Endothelial cell of umbilical vein (primary cell): ENCODE data around the gene OSBPL8. TPM values are rescaled to one million over a fixed set of nuclear protein-coding genes. Genes with fewer than 3 reads are reported as not detected.

Experiments
- BruUV-seq: library from RNA; stranded (reverse); fragments of 400-500 nt; replicated peaks from 2 replicates; lab custom pipeline; 2021; lab: Mats Ljungman, UMichigan
- CTCF ChIA-PET: fragments of 300-600, 350-600 bp; sonication (Branson Sonifier 250); formaldehyde crosslinking; loops from one replicate; lab custom pipeline; 2021; ENCODE audit warnings: antibody characterized with exemption, inconsistent platforms; lab: Charles Lee
- POLR2A ChIA-PET: fragments of 300-600, 350-600 bp; sonication (Branson Sonifier 250); formaldehyde crosslinking; loops from one replicate; lab custom pipeline; 2021; ENCODE audit warnings: antibody characterized with exemption, inconsistent platforms; lab: Charles Lee
- DNase-seq: peaks from one replicate; pipeline ENCODE4 v3.0.0-alpha.2; 2011; ENCODE audit warnings: low read depth, low spot score
- FAIRE-seq: peaks from 2 replicates; lab custom pipeline; 2011; peaks lifted over from hg19 to GRCh38; lab: Jason Lieb, UNC
- H2AFZ ChIP-seq: 2 replicates; pipeline ENCODE4 v1.6.0; 2012; ENCODE audit warnings: low read depth, low read length, control low read depth, inconsistent platforms
- H3K27ac ChIP-seq: 2 replicates; pipeline ENCODE4 v1.5.1; 2011; ENCODE audit warnings: low read depth, mild to moderate bottlenecking, control low read depth, low read length, moderate library complexity; ENCODE audit not compliant: insufficient read depth
- H3K27me3 ChIP-seq, 2 experiments: 2 replicates each; pipeline versions ENCODE4 v1.6.0 to v1.6.1; 2011; ENCODE audit warnings: low read length in 2 of 2, mixed read lengths in 1 of 2; ENCODE audit not compliant: control insufficient read depth in 2 of 2, insufficient read depth in 2 of 2
- H3K36me3 ChIP-seq, 2 experiments: 2 replicates in 1 of 2; 3 replicates in 1 of 2; pipeline ENCODE4 v1.5.1; 2011; ENCODE audit warnings: low read length in 2 of 2, mild to moderate bottlenecking in 1 of 2, moderate library complexity in 1 of 2; ENCODE audit not compliant: control insufficient read depth in 2 of 2, insufficient read depth in 2 of 2; ENCODE audit errors: extremely low read depth in 1 of 2
- H3K4me1 ChIP-seq: 3 replicates; pipeline ENCODE4 v1.5.1; 2011; ENCODE audit warnings: mild to moderate bottlenecking, low read length; ENCODE audit not compliant: control insufficient read depth, insufficient read depth; ENCODE audit errors: extremely low read depth
- H3K4me2 ChIP-seq: 2 replicates; pipeline ENCODE4 v1.6.1; 2011; ENCODE audit warnings: low read length, control low read depth, mixed read lengths; ENCODE audit not compliant: insufficient read depth
- H3K4me3 ChIP-seq, 3 experiments: fragments of 200-600 bp in 1 of 3; sonication (generic), shearing (Covaris generic) in 1 of 3; replicated peaks in 1 of 3; 2 replicates each; pipeline ENCODE4 v1.5.1; 2011 to 2016; ENCODE audit warnings: control low read depth in 3 of 3, low read length in 3 of 3, mild to moderate bottlenecking in 2 of 3, inconsistent platforms in 1 of 3, low read depth in 1 of 3, moderate library complexity in 1 of 3; ENCODE audit not compliant: insufficient read depth in 1 of 3
- H3K79me2 ChIP-seq: 2 replicates; pipeline ENCODE4 v1.6.0; 2012; ENCODE audit warnings: low read length, inconsistent platforms; ENCODE audit not compliant: control insufficient read depth, insufficient read depth
- H3K9ac ChIP-seq: replicated peaks from 2 replicates; pipeline ENCODE3; 2011; ENCODE audit warnings: low read length, control low read depth; ENCODE audit not compliant: insufficient read depth; ENCODE audit errors: extremely low read depth
- H3K9me1 ChIP-seq: replicated peaks from 3 replicates; pipeline ENCODE4 v1.6.0; 2011; ENCODE audit warnings: mild to moderate bottlenecking, low read length; ENCODE audit not compliant: control insufficient read depth, insufficient read depth; ENCODE audit errors: extremely low read depth
- H3K9me3 ChIP-seq: replicated peaks from 2 replicates; pipeline ENCODE4 v1.5.1; 2012; ENCODE audit warnings: low read length, inconsistent platforms; ENCODE audit not compliant: control insufficient read depth, insufficient read depth
- H4K20me1 ChIP-seq: replicated peaks from 2 replicates; pipeline ENCODE3; 2011; ENCODE audit warnings: mild to moderate bottlenecking, low read length; ENCODE audit not compliant: control insufficient read depth, insufficient read depth; ENCODE audit errors: extremely low read depth
- CTCF ChIP-seq, 2 donors: IDR thresholded peaks; 1 replicate in 1 of 2; 2 replicates in 1 of 2; pipeline ENCODE4 v1.5.1; 2011; ENCODE audit warnings: low read length in 2 of 2, mild to moderate bottlenecking in 2 of 2, moderate library complexity in 2 of 2, control low read depth in 1 of 2, inconsistent platforms in 1 of 2, low read depth in 1 of 2; ENCODE audit not compliant: insufficient read depth in 1 of 2; ENCODE audit errors: extremely low read depth in 1 of 2
- EZH2 ChIP-seq: IDR thresholded peaks from 2 replicates; pipeline ENCODE4 v1.6.1; 2012; ENCODE audit warnings: borderline replicate concordance, low read depth, mild to moderate bottlenecking, moderate library complexity, low read length, inconsistent platforms; ENCODE audit not compliant: severe bottlenecking
- FOS ChIP-seq: IDR thresholded peaks from 2 replicates; pipeline ENCODE4 v1.6.1; 2011; ENCODE audit warnings: mild to moderate bottlenecking, low read length, moderate library complexity, borderline replicate concordance; ENCODE audit not compliant: insufficient read depth
- GATA2 ChIP-seq: IDR thresholded peaks from 2 replicates; pipeline ENCODE4 v1.7.0; 2011; ENCODE audit warnings: low read depth, mild to moderate bottlenecking, moderate library complexity, mixed read lengths, low read length; ENCODE audit not compliant: insufficient read length, insufficient read depth
- JUN ChIP-seq: IDR thresholded peaks from 2 replicates; pipeline ENCODE4 v1.6.1; 2011; ENCODE audit warnings: borderline replicate concordance, low read depth; ENCODE audit not compliant: insufficient read length, insufficient read depth
- MAX ChIP-seq: IDR thresholded peaks from 2 replicates; pipeline ENCODE4 v1.6.1; 2011; ENCODE audit not compliant: insufficient read depth, insufficient read length
- MYC ChIP-seq: IDR thresholded peaks from one replicate; pipeline ENCODE4 v1.6.1; 2011; ENCODE audit warnings: mild to moderate bottlenecking, low read depth, low read length
- POLR2A ChIP-seq: IDR thresholded peaks from 2 replicates; pipeline ENCODE4 v1.6.1; 2012; ENCODE audit warnings: low read depth, mild to moderate bottlenecking, control low read depth, low read length
- POLR2AphosphoS5 ChIP-seq: IDR thresholded peaks from 2 replicates; pipeline ENCODE4 v1.6.1; 2012; ENCODE audit warnings: low read depth, mild to moderate bottlenecking, control low read depth, low read length, moderate library complexity; ENCODE audit not compliant: insufficient read depth
- dilution Hi-C: fragments of 300-500 bp; cut with MboI; formaldehyde crosslinking; loops from one replicate; pipeline ENCODE4 v1.15.0; 2019; ENCODE audit warnings: low sequenced_read_pairs; ENCODE audit not compliant: extremely low pct_ligation_motif_present
- intact Hi-C: fragments of 100-400 bp; cut with micrococcal nuclease; formaldehyde crosslinking; loops from one replicate; pipeline ENCODE4 v1.10.0; 2022
- polyA plus RNA-seq, 4 experiments: library from polyadenylated mRNA; depleted of rRNA in 3 of 4; stranded (reverse) in 3 of 4; unstranded in 1 of 4; fragments of >200 nt; gene quantifications; 2 replicates each; pipeline versions ENCODE4 v1.2.1 to v1.2.3, GENCODE V29; 2011 to 2012; ENCODE audit warnings: missing spikeins in 1 of 4
- total RNA-seq: library from RNA; stranded (reverse); gene quantifications from 2 replicates; pipeline ENCODE4 v1.2.3, GENCODE V29; 2021

OSBPL8 gene
- total and polyA plus RNA-seq, 2 donors (not counting 3 experiments of a cell fraction or from before 2014, with no cell fraction given): 10.3 to 47.6 TPM

GRCh38 chr12:76310110-76310509 lies 249.5 kb downstream of the OSBPL8 start:
- dilution Hi-C loops: no loop called here
- DNase-seq (no peak), FAIRE-seq (no peak)
- H3K4me3 ChIP-seq: no peak overlapping the region
- no peak overlapping the region for H3K4me2 ChIP-seq
- no peaks in the 10 kb centered on the region for H3K9me1 ChIP-seq
- H3K4me1 ChIP-seq: peaks cover 16% of the 10 kb centered on the region
- no peak overlapping the region for H2AFZ ChIP-seq
- no peaks in the 10 kb centered on the region for H3K36me3 ChIP-seq
- H3K27me3 ChIP-seq: no peaks in the 10 kb centered on the region
- CTCF ChIA-PET: interaction anchor here (2.4 kb wide), 1 partner anchor 9 kb away, joined by 7 read pairs; no protein-coding TSS in a partner anchor
- H3K9ac ChIP-seq: no peak overlapping the region
- POLR2A ChIA-PET: no interaction called here
- no peaks in the 10 kb centered on the region for H4K20me1 ChIP-seq
- no peak for TF ChIP-seq EZH2
- no peak for TF ChIP-seq CTCF (IDR thresholded peaks at IDR 0.05; ENCODE audit: extremely low read depth in 1 of 2, insufficient read depth in 1 of 2, low read depth in 1 of 2, low read length in 2 of 2)
- no peak for TF ChIP-seq GATA2
- TF ChIP-seq POLR2AphosphoS5: no peak
- no peak for TF ChIP-seq MAX
- no peak for TF ChIP-seq POLR2A
- no peak for TF ChIP-seq MYC
- no peak for TF ChIP-seq JUN
- no peak for TF ChIP-seq FOS
- no peaks in the 10 kb centered on the region for H3K79me2 ChIP-seq
- no peaks in the 10 kb centered on the region for H3K9me3 ChIP-seq
- intact Hi-C loops: no loop called here
- no peak overlapping the region for H3K27ac ChIP-seq
- no TSS peak for BruUV-seq
